IPS-11a (cell line): Measurements from ENCODE around the gene SNAP91.
"Not testable (repeated sequence)": the region's sequence is repeated elsewhere in the genome, so short reads cannot be mapped to it uniquely, and the experiment has no call there.

Source experiments
- H3K4me3 ChIP-seq: one replicate; pipeline ENCODE4 v1.5.1; 2013; ENCODE audit warnings: low read depth, low read length, control low read depth

Gene SNAP91

DNA sequence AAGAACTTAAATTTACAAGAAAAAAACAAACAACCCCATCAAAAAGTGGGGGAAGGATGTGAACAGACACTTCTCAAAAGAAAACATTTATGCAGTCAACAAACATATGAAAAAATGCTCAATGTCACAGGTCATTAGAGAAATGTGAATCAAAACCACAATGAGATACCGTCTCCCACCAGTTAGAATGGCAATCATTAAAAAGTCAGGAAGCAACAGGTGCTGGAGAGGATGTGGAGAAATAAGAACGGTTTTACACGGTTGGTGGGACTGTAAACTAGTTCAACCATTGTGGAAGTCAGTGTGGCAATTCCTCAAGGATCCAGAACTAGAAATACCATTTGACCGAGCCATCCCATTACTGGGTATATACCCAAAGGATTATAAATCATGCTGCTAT is 157.2 kb downstream of the SNAP91 start:
- not testable (repeated sequence) for H3K4me3 ChIP-seq

DNA sequence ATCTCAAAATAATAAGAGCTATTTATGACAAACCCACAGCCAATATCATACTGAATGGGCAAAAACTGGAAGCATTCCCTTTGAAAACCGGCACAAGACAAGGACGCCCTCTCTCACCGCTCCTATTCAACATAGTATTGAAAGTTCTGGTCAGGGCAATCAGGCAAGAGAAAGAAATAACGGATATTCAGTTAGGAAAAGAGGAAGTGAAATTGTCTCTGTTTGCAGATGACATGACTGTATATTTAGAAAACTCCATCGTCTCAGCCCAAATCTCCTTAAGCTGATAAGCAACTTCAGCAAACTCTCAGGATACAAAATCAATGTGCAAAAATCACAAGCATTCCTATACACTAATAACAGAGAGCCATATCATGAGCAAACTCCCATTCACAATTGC is 158.4 kb downstream of the SNAP91 start:
- not testable (repeated sequence) for H3K4me3 ChIP-seq

DNA sequence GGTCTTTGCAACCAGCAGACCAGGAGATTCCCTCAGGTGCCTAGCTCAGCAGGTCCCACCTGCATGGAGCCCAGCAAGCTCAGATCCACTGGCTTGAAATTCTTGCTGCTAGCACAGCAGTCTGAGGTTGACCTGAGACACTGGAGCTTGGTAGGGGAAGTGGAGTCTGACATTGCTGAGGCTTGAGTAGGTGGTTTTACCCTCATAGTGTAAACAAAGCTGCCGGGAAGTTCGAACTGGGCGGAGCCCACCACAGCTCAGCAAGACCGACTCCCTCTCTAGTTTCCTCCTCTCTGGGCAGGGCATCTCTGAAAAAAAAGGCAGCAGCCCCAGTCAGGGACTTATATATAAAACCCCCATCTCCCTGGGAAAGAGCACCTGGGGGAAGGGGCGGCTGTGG is 162.3 kb downstream of the SNAP91 start:
- no peak overlapping the region for H3K4me3 ChIP-seq

DNA sequence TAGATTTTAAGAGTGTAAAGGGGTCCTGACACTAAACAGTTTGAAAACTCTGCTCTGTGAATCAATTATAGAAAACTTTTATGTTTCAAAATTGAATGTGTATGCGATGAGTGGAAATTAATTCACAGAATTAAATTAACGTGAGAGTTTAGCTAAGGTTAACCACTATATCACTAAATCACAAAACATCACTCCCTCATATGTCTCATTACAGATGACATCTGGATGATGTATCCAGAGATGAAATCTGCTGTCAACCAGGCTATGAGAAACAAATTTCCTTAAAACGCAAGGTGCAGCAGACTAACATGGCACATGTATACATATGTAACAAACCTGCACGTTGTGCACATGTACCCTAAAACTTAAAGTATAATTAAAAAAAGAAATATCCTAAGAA is 169.2 kb downstream of the SNAP91 start:
- no peak overlapping the region for H3K4me3 ChIP-seq

DNA sequence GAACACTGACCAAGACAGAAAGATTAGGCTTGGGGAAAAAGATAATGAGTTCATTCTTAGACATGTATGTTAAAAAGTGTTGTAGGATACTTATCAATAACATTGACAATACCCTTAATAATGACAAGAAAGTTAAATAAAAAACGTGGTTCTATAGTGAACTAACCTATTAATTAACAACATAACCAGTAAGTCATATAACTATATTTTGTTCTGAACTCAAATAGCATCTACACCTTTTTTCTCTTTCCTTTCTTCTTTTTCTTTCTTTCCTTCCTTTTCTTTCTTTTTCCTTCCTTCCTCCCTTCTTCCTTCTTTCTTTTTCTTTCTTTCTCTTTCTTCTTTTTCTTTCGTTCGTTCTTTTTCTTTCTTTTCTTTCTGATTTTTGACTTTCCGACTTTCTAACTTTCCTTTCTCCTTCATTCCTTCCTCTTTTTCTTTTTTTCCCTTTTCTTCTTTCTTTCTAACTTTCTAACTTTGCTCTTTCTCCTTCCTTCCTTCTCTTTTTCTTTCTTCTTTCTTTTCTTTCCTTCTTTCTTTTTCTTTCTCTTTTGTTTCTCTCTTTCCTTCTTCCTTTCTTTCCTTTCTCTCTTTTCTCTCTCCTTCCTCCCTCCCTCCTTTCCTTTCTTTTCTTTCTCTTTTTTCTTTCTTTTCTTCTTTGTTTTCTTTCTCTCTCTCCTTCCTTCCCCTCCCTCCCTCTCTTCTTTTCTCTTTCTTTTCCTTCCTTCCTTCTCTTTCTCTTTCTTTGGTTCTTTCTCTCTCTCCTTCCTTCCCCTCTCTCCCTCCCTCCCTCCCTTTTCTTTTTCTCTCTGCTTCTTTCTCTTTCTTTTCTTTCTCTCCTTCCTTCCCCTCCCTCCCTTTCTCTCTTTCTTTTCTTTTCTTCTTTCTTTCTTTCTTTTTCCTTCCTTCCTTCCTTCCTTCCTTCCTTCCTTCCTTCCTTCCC is 172.0 kb downstream of the SNAP91 start:
- no peak overlapping the region for H3K4me3 ChIP-seq

DNA sequence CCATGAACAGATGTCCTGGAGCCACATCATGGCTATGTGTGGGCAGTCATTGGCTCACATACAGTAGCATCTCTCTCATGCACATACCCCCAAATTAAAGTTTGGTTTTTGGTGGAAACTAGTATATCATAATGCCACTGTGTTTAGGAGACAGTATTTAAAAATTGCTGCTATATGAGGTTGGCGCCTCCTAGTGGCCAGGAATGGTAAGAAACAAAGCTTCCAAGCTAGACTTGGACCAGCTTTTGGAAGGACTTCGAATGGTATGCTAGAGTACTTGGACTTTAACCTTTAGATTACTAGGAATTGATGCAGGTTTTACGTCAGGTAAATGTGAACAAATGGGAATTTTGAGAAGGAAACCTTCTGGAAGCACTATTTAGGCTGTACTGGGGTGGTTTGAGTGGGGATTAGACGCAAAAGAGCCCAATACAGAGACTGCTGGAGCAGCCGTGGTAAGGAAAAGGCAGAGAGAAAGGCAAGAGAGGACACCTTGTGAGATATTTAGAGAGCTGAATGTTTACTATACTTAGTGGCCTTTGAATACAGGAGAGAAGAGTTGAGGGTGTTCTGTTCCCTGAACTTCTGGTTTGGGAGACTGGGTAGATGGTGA is 172.8 kb downstream of the SNAP91 start:
- H3K4me3 ChIP-seq: no peak overlapping the region

DNA sequence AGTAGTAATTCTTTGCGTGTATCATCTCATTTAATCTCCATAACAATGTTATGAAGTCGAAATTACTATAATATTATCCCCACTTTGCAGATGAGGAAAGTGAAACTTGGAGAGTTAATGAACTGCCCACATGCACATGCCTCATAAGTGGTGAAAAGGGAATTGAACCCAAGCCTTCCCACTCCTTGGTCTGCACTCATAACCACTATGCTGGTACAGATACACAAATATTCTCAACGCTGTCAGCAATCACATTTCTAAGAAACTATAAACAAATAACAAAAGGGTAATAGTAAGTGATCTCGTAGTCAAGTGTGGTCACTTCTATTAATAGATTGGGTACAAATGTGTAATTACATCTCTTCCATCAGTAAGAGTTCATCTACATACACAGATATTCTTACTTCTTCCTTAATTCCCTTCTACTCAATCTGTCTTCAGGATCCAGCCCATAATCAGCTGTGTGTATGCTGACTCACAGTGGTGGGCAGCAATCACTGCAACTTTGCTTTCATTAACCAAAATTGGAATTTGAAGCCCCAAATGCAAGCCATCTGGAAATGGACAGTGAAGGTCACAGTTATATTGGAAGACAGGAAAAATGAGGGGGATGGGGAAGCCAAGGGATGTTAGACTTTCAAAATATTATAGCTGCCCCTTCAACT is 190.0 kb downstream of the SNAP91 start:
- H3K4me3 ChIP-seq: no peak overlapping the region

DNA sequence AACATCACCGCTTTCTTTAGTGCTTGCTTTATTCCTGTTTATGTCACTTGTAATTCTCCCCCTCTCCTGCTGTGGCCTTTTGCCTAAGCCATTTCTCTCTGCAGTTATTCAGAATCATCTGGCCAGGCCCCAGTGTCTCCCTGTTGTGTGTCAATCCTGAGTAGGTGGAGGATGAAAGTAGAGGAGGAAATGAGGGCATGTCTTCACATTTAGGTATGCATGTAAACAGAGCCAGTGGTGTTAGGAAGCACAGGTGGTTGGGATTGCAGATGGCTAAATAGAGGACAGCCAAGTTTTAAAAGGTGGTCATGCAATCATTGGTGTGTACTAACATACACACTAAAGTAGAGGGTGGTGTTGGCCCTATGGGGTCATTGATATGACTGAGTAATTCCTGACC is 191.4 kb downstream of the SNAP91 start:
- H3K4me3 ChIP-seq: no peak overlapping the region

DNA sequence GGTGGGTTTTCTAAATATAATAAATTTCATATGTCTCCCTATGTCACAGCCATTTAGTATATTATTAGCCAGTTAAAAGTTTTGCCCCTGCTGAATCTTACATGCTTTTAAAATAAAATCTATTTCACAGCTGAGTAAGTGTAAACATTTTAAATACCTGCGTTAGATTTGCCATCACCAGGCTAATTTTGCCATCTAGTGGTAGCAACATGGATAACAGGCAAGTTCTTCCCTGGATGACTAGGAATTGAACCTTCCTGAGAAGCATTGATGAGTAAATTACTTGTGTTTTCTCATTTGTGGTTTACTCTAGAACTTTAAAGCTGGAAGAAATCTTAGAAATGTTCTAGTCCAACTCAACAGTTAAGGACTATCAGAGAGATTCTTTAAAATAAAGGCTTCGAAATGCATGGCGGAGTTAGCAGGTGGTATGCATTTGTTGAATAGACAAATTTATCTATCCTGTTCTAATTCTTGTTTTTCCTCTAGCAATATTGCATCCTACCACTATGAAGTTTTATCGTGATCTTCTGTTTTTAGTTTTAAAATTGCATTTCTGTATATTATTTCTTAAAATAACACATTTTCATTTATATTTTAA is 193.9 kb downstream of the SNAP91 start:
- H3K4me3 ChIP-seq: no peak overlapping the region

DNA sequence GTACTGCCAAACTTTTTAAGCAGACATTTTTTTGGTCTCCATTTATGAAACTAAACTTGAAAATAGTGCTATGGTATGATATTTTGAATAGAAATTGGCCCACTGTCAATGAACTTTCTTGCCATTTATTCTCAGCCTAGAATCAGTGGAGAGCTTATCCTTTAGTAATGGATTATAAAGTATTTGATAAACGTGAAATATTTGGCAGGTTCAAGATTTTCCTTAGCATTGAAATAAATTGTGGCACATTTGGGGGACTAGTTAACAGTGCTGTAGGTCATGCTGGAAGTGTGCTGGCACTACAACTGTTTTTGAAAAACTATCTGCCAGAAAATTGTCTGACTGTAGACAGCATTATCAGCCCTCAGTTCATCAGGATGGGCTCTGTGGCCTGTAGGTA is 194.4 kb downstream of the SNAP91 start:
- no peak overlapping the region for H3K4me3 ChIP-seq

DNA sequence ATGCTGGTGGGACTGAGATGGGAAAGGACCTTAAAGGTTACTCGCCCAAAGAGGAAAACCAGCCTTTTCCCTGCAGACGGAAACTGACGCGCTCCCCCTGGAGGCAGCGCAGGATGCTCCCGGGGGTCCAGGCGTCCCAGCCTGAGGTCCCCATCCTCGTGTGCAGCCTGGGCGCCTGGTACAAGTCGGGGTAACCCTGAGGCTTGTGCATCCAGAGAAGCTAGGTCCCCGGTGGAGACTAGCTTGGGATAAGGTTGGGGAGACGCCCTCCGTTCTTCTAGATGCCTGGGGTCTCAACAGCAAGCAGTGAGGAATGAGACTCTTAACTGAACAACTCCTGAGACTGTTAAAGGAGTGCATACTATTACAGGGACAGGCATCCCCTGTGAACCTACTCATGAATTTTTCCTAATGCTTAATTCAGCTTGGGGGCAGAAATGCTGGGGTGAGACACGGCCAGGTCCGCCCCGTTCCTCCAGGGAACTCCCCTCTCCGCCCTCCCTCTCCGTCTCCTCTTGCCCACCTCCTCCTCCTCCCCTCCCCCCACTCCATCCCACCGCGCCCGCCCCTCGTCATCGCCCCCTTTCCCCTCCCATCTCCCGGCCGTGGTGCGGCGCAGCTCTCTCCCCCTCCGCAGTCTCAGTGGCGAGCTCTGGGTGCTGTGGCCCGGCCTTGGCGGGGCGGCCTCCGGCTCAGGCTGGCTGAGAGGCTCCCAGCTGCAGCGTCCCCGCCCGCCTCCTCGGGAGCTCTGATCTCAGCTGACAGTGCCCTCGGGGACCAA is 196.8 kb downstream of the SNAP91 start, which contains the start of gene PRSS35:
Gene PRSS35 (plus strand): TSS at position 634 of the 781 bp plus-strand sequence. CDS start 10,908 bp downstream, outside the sequence.
- H3K4me3 ChIP-seq: peak within 1 kb of the TSS; percentile 84

DNA sequence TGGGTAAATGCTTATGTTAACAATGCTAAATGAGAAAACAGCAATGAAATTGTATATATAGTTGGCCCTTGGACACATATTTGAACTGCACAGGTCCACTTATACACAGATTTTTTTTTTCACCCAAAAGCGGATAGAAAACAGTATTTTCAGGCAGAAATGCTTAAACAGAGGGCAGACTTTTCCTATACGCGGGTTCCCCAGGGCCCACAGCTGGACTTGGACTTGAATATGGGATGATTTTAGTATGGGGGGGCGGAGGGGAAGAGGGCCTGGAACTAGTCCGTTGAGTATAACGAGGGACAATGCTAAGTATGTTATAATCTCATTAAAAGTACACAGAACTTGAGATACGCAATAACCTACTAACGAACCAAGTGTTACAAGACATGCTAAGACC is 197.6 kb downstream of the SNAP91 start:
- no peak overlapping the region for H3K4me3 ChIP-seq

DNA sequence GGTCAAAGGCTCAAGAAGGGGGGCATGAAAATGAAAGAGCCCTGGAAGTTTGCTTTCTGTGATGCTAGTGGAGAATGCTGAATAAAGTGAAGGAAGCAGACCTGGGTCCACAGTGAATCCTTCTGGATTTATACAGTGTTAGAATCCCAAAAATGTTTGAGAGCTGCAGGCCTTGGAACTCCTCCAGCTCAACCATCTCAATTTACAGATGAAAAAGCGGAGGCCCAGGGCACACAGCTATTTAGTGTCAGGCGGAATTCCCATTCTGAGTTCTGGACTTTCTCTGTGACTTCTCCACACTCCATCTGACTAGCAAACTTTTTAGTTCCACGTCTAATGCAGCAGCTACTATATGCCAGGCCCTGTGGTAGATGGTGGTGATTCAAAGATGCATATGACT is 198.1 kb downstream of the SNAP91 start:
- no peak overlapping the region for H3K4me3 ChIP-seq

DNA sequence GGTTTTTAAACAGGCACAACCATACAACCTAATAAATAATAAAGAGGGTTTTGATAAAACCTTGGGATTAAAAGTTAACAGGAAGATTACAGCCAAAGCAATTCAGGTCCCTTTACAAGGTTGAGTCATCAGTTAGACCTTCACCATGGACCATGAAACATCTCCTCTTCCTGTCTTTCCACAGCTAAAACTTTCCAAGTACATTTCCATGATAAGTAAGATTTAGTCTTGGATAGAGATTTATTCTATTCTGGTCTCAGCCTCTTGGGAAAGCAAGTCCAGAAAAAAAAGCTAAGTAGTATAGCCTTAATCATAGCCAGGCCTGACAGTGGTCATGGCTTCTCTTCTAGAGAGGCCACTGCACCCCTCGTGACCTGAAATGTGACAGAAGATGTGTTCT is 199.5 kb downstream of the SNAP91 start:
- no peak overlapping the region for H3K4me3 ChIP-seq

DNA sequence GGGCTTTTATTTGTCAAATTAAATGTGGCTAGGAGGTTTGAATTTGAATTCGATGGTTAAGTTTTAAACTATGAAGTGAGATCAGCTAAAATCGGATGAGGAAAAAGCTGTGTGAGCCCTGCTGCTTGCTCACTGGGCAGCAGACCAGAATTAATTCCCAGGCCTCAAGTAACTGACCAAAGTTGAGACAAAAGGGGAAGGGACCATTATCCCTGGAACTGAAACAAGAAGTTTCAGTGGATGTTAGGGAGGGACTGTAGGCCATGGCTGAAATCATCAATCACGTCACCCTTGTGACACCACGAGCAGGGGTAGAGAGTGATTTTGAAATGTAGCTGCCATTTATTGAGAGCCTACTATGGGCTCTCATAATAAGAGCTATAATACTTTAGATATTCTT is 203.5 kb downstream of the SNAP91 start:
- no peak overlapping the region for H3K4me3 ChIP-seq
